SK-N-SH (cell line): Measurements from ENCODE around the gene ZNF891. TPM values are rescaled to one million over a fixed set of nuclear protein-coding genes. Genes with fewer than 3 reads are reported as not detected.

Experiments
- CTCF ChIA-PET: fragments of 300-600, 350-600 bp; formaldehyde crosslinking; extraction: SDS; loops from one replicate; lab custom pipeline; 2021; lab: Yijun Ruan, JAX
- POLR2A ChIA-PET: fragments of 350-600 bp; sonication (Branson Sonifier 250); formaldehyde crosslinking; extraction: SDS; loops from one replicate; lab custom pipeline; 2020; ENCODE audit warnings: antibody characterized with exemption, inconsistent platforms; lab: Yijun Ruan, JAX
- DNase-seq: peaks from one replicate; pipeline ENCODE4 v3.0.0; 2012
- H2AFZ ChIP-seq: fragments of 200-600 bp; sonication (generic); 2 replicates; pipeline ENCODE4 v1.8.1; 2016; ENCODE audit warnings: antibody characterized with exemption, mild to moderate bottlenecking, low read depth
- H3F3A ChIP-seq: fragments of 200-600 bp; sonication (generic); replicated peaks from 2 replicates; pipeline ENCODE3; 2016; ENCODE audit warnings: antibody characterized with exemption, mild to moderate bottlenecking; ENCODE audit not compliant: insufficient read depth
- H3K27ac ChIP-seq, 2 experiments: fragments of 200-500 bp in 1 of 2; fragments of 200-600 bp in 1 of 2; sonication (Bioruptor generic) in 1 of 2; sonication (generic), shearing (Covaris generic) in 1 of 2; 2 replicates each; pipeline versions ENCODE4 v1.5.1 to v1.6.1; 2014 to 2016; ENCODE audit warnings: low read depth in 2 of 2, inconsistent platforms in 1 of 2, low read length in 1 of 2, mild to moderate bottlenecking in 1 of 2, mixed read lengths in 1 of 2
- H3K27me3 ChIP-seq: fragments of 200-600 bp; sonication (generic), shearing (Covaris generic); 2 replicates; pipeline ENCODE4 v1.6.1; 2016; ENCODE audit warnings: mixed run types; ENCODE audit not compliant: insufficient read depth
- H3K36me3 ChIP-seq, 2 experiments: fragments of 200-500 bp in 1 of 2; fragments of 200-600 bp in 1 of 2; sonication (Bioruptor generic) in 1 of 2; sonication (generic) in 1 of 2; replicated peaks in 1 of 2; 2 replicates each; pipeline versions ENCODE3 to v1.5.1; 2014 to 2016; ENCODE audit warnings: low read length in 1 of 2, mild to moderate bottlenecking in 1 of 2; ENCODE audit not compliant: insufficient read depth in 2 of 2, control insufficient read depth in 1 of 2
- H3K4me1 ChIP-seq, 2 experiments: fragments of 200-500 bp in 1 of 2; fragments of 200-600 bp in 1 of 2; sonication (Bioruptor generic) in 1 of 2; sonication (generic), shearing (Covaris generic) in 1 of 2; 2 replicates each; pipeline versions ENCODE4 v1.5.1 to v1.6.1; 2014 to 2016; ENCODE audit warnings: low read depth in 1 of 2, low read length in 1 of 2, mixed run types in 1 of 2; ENCODE audit not compliant: insufficient read depth in 2 of 2, control insufficient read depth in 1 of 2
- H3K4me2 ChIP-seq: fragments of 200-600 bp; sonication (generic), shearing (Covaris generic); 2 replicates; pipeline ENCODE4 v1.6.1; 2017; ENCODE audit warnings: mixed run types
- H3K4me3 ChIP-seq, 2 experiments: fragments of 200-500 bp in 1 of 2; fragments of 200-600 bp in 1 of 2; sonication (Bioruptor generic) in 1 of 2; sonication (generic), shearing (Covaris generic) in 1 of 2; 2 replicates each; pipeline versions ENCODE4 v1.5.1 to v1.8.1; 2014 to 2016; ENCODE audit warnings: low read depth in 2 of 2, inconsistent platforms in 1 of 2, low read length in 1 of 2, mild to moderate bottlenecking in 1 of 2, mixed read lengths in 1 of 2, moderate library complexity in 1 of 2
- H3K79me2 ChIP-seq: fragments of 200-600 bp; sonication (generic); 2 replicates; pipeline ENCODE4 v1.8.1; 2017; ENCODE audit warnings: mild to moderate bottlenecking; ENCODE audit not compliant: insufficient read depth
- H3K9ac ChIP-seq: fragments of 200-600 bp; sonication (generic); 2 replicates; pipeline ENCODE4 v1.6.1; 2017; ENCODE audit warnings: mixed run types
- H3K9me2 ChIP-seq: fragments of 200-600 bp; sonication (generic); 2 replicates; pipeline ENCODE4 v1.6.1; 2017; ENCODE audit warnings: mixed run types
- H3K9me3 ChIP-seq: fragments of 200-600 bp; sonication (generic); 2 replicates; pipeline ENCODE4 v1.6.1; 2017; ENCODE audit warnings: mixed run types, mild to moderate bottlenecking, moderate library complexity
- H4K20me1 ChIP-seq: fragments of 200-600 bp; sonication (generic); 2 replicates; pipeline ENCODE4 v1.6.1; 2017; ENCODE audit warnings: mild to moderate bottlenecking, mixed run types; ENCODE audit not compliant: insufficient read depth
- CTCF ChIP-seq: fragments of 200-600 bp; sonication (generic); IDR thresholded peaks from 2 replicates; pipeline ENCODE4 v1.6.1; 2017; ENCODE audit warnings: antibody characterized with exemption, mild to moderate bottlenecking, moderate library complexity
- EP300 ChIP-seq, 2 experiments: IDR thresholded peaks; 2 replicates each; pipeline versions ENCODE4 v1.4.0 to v1.6.1; 2012; ENCODE audit warnings: borderline replicate concordance in 1 of 2, low read depth in 1 of 2, low read length in 1 of 2
- EZH2phosphoT487 ChIP-seq: fragments of 200-600 bp; sonication (generic); IDR thresholded peaks from 2 replicates; pipeline ENCODE4 v1.6.1; 2017; ENCODE audit warnings: low read depth, mixed run types, mild to moderate bottlenecking, antibody characterized with exemption, moderate library complexity, borderline replicate concordance
- FOXM1 ChIP-seq: IDR thresholded peaks from 2 replicates; pipeline ENCODE4 v1.4.0; 2012; ENCODE audit warnings: low read depth, mild to moderate bottlenecking
- GATA2 ChIP-seq: sonication (generic); formaldehyde crosslinking; IDR thresholded peaks from 2 replicates; pipeline ENCODE4 v1.5.0; 2020; ENCODE audit warnings: mild to moderate bottlenecking, missing genetic modification reagents
- JUND ChIP-seq: IDR thresholded peaks from 2 replicates; pipeline ENCODE4 v1.4.0; 2012
- NFIC ChIP-seq: IDR thresholded peaks from 2 replicates; pipeline ENCODE4 v1.4.0; 2012; ENCODE audit warnings: borderline replicate concordance
- NRF1 ChIP-seq: IDR thresholded peaks from 2 replicates; pipeline ENCODE4 v1.6.1; 2012; ENCODE audit warnings: low read depth, mild to moderate bottlenecking, low read length
- POLR2AphosphoS5 ChIP-seq: IDR thresholded peaks from 2 replicates; pipeline ENCODE4 v1.6.1; 2012; ENCODE audit warnings: low read depth, low read length
- RCOR1 ChIP-seq: fragments of 150-350 bp; IDR thresholded peaks from 2 replicates; pipeline ENCODE4 v1.6.1; 2017; ENCODE audit warnings: antibody characterized with exemption, low read length
- SIN3A ChIP-seq: IDR thresholded peaks from 2 replicates; pipeline ENCODE4 v1.6.1; 2012; ENCODE audit warnings: low read depth, mild to moderate bottlenecking, low read length, moderate library complexity, borderline replicate concordance
- WGBS: methylation state at CpG from one replicate; pipeline ENCODE4 v1.1.6; 2017; ENCODE audit warnings: low lambda C conversion rate; 5-methylcytosine and 5-hydroxymethylcytosine counted together
- polyA plus RNA-seq, 3 experiments: library from polyadenylated mRNA; depleted of rRNA; stranded (reverse); fragments of >200 nt; gene quantifications; 2 replicates each; pipeline ENCODE4 v1.2.3, GENCODE V29; 2012
- TF ChIP-seq, protein P1 (sequence below): IDR thresholded peaks from 2 replicates; pipeline ENCODE4 v1.4.0; 2012; ENCODE audit warnings: low read depth
- TF ChIP-seq, protein P2 (sequence below): fragments of 150-350 bp; IDR thresholded peaks from 2 replicates; pipeline ENCODE4 v1.6.1; 2016; ENCODE audit warnings: mild to moderate bottlenecking, low read depth, low read length

Gene ZNF891
- polyA plus RNA-seq, 1 of the 3 experiments (the other 2 are of a cell fraction) = 0.33 TPM

- Histone ChIP-seq H3K4me3 (no peak overlapping the region; a peak in 1 of 4 replicates), H3K27ac (no peak overlapping the region), H3K4me1 (peaks cover 0 to 8% of the 10 kb centered on the region in 2 experiments; a peak in 1 of 4 replicates), H3K79me2 (peaks cover 16% of the 10 kb centered on the region; the same call in 1 of the 2 replicates), H3K9me2 (no peaks in the 10 kb centered on the region), H3F3A (peaks cover 10% of the 10 kb centered on the region), H2AFZ (no peak overlapping the region), H3K27me3 (no peaks in the 10 kb centered on the region), H3K4me2 (no peak overlapping the region), H3K9ac (no peak overlapping the region), H3K36me3 (peaks cover 62 to 70% of the 10 kb centered on the region in 2 experiments), H4K20me1 (no peaks in the 10 kb centered on the region), H3K9me3 (peaks cover 24% of the 10 kb centered on the region)
- no peak for TF ChIP-seq CTCF
- TF ChIP-seq NFIC = no peak
- no peak for TF ChIP-seq JUND
- no peak for TF ChIP-seq FOXM1
- no peak for TF ChIP-seq RCOR1
- ChIA-PET POLR2A (no interaction called here), CTCF (no interaction called here)
- DNase-seq = no peak
- 96% methylated on average over 6 of the region's 6 CpGs for WGBS
These were observed 46.7 kb downstream of the ZNF891 start for GRCh38 chr12:133083345-133083744.

DNA sequence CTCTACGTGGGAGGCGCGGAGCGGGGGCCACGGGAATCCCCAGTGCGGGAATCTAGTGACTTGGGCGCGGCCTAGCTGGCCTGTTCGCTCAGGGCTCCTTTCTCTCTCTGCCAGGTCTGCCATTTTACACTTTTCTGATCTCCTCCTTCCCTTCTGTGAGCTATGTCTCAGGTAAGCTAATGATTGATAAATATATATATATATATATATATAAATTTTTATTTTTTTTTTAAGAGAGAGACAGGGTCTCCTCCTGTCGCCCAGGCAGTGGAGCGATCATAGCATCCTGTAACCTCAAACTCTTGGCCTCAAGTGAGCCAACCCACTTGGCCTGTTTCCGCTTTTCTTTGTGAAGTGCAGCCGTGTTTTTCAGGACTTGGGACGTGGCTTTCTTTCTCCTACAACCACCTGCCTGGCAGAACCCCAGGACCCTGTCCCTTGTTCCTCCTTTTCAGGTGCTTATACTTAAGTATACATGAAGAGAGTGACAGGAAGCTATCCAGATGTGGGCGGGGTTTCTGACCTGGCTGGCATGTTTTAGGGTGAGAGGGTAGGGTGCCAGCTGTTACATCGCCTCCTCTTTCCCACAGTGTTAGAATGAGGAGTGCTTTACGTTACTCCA is 48.8 kb downstream of the ZNF891 start:
- WGBS = 81% methylated on average over 8 of the region's 17 CpGs
- peaks cover 16% of the 10 kb centered on the region; the same call in 1 of the 2 replicates for H3K79me2 ChIP-seq
- peaks cover 44 to 50% of the 10 kb centered on the region in 2 experiments for H3K36me3 ChIP-seq
- H3F3A ChIP-seq = peaks cover 10% of the 10 kb centered on the region
- peaks cover 29% of the 10 kb centered on the region for H3K9me3 ChIP-seq
- H2AFZ ChIP-seq = peak overlapping the region; percentile 89; the same call in 1 of the 2 replicates
- CTCF ChIA-PET = interaction anchor here (0.9 kb wide), 1 partner anchor 100 kb away, joined by 4 read pairs; the partner anchor contains the start of gene ZNF268
- peak overlapping the region; percentile 76 for H3K4me2 ChIP-seq
- peak overlapping the region; percentile 96 to 98 for H3K27ac ChIP-seq
- no peaks in the 10 kb centered on the region for H3K9me2 ChIP-seq
- POLR2A ChIA-PET = interaction anchor here (2.1 kb wide), 1 partner anchor 49 kb away, joined by 18 read pairs; the partner anchor contains the start of genes ZNF10 and ZNF891
- H4K20me1 ChIP-seq = no peaks in the 10 kb centered on the region
- no peak for DNase-seq
- no peaks in the 10 kb centered on the region for H3K27me3 ChIP-seq
- H3K9ac ChIP-seq = peak overlapping the region; percentile 86
- H3K4me3 ChIP-seq = peak overlapping the region; percentile 74 to 92
- peaks cover 0 to 8% of the 10 kb centered on the region in 2 experiments; a peak in 1 of 4 replicates for H3K4me1 ChIP-seq
- TF ChIP-seq NFIC (no peak), SIN3A (no peak), EZH2phosphoT487 (no peak), NRF1 (no peak), POLR2AphosphoS5 (no peak), EP300 (IDR thresholded peaks at IDR 0.05; ENCODE audit: borderline replicate concordance in 1 of 2, low read depth in 1 of 2, low read length in 1 of 2) (no peak), GATA2 (no peak)
- TF ChIP-seq, protein P1, sequence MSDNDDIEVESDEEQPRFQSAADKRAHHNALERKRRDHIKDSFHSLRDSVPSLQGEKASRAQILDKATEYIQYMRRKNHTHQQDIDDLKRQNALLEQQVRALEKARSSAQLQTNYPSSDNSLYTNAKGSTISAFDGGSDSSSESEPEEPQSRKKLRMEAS = no peak
- TF ChIP-seq, protein P2, sequence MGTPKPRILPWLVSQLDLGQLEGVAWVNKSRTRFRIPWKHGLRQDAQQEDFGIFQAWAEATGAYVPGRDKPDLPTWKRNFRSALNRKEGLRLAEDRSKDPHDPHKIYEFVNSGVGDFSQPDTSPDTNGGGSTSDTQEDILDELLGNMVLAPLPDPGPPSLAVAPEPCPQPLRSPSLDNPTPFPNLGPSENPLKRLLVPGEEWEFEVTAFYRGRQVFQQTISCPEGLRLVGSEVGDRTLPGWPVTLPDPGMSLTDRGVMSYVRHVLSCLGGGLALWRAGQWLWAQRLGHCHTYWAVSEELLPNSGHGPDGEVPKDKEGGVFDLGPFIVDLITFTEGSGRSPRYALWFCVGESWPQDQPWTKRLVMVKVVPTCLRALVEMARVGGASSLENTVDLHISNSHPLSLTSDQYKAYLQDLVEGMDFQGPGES = no peak
- TF ChIP-seq, all 33 proteins: peak for 0
